ENCODE measurements around the gene TMEM170B. TPM values are rescaled to one million over a fixed set of nuclear protein-coding genes. Genes with fewer than 3 reads are reported as not detected.

TMEM170B gene
- total RNA-seq, result 1 to 10 TPM; 1.6 to 2.5 TPM
- long read RNA-seq, full-length matches to known transcripts, result 4 of 4 reads
- long read RNA-seq, partial matches to known transcripts, result 0 of 4 reads
- long read RNA-seq, other reads (novel, unspliced or antisense), result 0 of 4 reads

- ATAC-seq, result peak; percentile 94
- intact Hi-C loops (cut with DNase I, micrococcal nuclease), result no loop called here
- peak; percentile 93 for DNase-seq
Measured at GRCh38 chr6:11537229-11538051, at the start of gene TMEM170B. Gene TMEM170B (plus strand): TSS chr6:11537749. CDS start chr6:11538278, 529 bp downstream.

GRCh38 chr6:11490996-11491395, 46.6 kb upstream of the TMEM170B start:
- DNase-seq, result no peak
- intact Hi-C loops (cut with DNase I, micrococcal nuclease), result loop anchor here in 1 of 2 donors (10.0 kb wide), 1 partner anchor 84 kb away; no protein-coding TSS in a partner anchor
- no peak for ATAC-seq

- DNase-seq, result no peak
- no peak for ATAC-seq
- intact Hi-C loops (cut with DNase I, micrococcal nuclease), result loop anchor here in 1 of 2 donors (10.0 kb wide), 1 partner anchor 83 kb away; no protein-coding TSS in a partner anchor
Measured at GRCh38 chr6:11491596-11492463, 45.7 kb upstream of the TMEM170B start.

- ATAC-seq (no peak), DNase-seq (no peak)
- intact Hi-C loops (cut with DNase I, micrococcal nuclease), result loop anchor here in 1 of 2 donors (10.0 kb wide), 1 partner anchor 82 kb away; no protein-coding TSS in a partner anchor
Measured at GRCh38 chr6:11492464-11493290, 44.9 kb upstream of the TMEM170B start.

GRCh38 chr6:11493974-11494373, 43.6 kb upstream of the TMEM170B start:
- ATAC-seq, result no peak
- DNase-seq, result no peak
- intact Hi-C loops (cut with DNase I, micrococcal nuclease), result loop anchor here in 1 of 2 donors (10.0 kb wide), 1 partner anchor 81 kb away; no protein-coding TSS in a partner anchor

GRCh38 chr6:11494786-11495564, 42.6 kb upstream of the TMEM170B start:
- ATAC-seq, result no peak
- DNase-seq, result no peak
- intact Hi-C loops (cut with DNase I, micrococcal nuclease), result loop anchor here (5.0 to 10.0 kb wide), 2 partner anchors 80 to 348 kb away; no protein-coding TSS in a partner anchor

GRCh38 chr6:11495565-11496145, 41.9 kb upstream of the TMEM170B start:
- no peak for ATAC-seq
- no peak for DNase-seq
- intact Hi-C loops (cut with DNase I, micrococcal nuclease), result loop anchor here (1.0 to 10.0 kb wide), 4 partner anchors 79 to 351 kb away; no protein-coding TSS in a partner anchor

- peak; percentile 42 to 51 for DNase-seq
- intact Hi-C loops (cut with DNase I, micrococcal nuclease), result loop anchor here (1.0 to 10.0 kb wide), 4 partner anchors 78 to 352 kb away; no protein-coding TSS in a partner anchor
- peak; percentile 92 for ATAC-seq
Measured at GRCh38 chr6:11496152-11497060, 41.1 kb upstream of the TMEM170B start.

- DNase-seq, result no peak
- intact Hi-C loops (cut with DNase I, micrococcal nuclease), result loop anchor here (2.0 to 10.0 kb wide), 3 partner anchors 78 to 352 kb away; no protein-coding TSS in a partner anchor
- ATAC-seq, result no peak
Measured at GRCh38 chr6:11497107-11497506, 40.4 kb upstream of the TMEM170B start.

GRCh38 chr6:11497881-11498280, 39.7 kb upstream of the TMEM170B start:
- peak; percentile 66 for ATAC-seq
- peak in 1 of 2 donors; percentile 36 for DNase-seq
- intact Hi-C loops (cut with DNase I, micrococcal nuclease), result loop anchor here (2.0 to 10.0 kb wide), 3 partner anchors 77 to 353 kb away; no protein-coding TSS in a partner anchor

- intact Hi-C loops (cut with DNase I, micrococcal nuclease), result loop anchor here in 1 of 2 donors (10.0 kb wide), 1 partner anchor 55 kb away; no protein-coding TSS in a partner anchor
- DNase-seq (no peak), ATAC-seq (no peak)
Measured at GRCh38 chr6:11500008-11500407, 37.5 kb upstream of the TMEM170B start.

GRCh38 chr6:11509471-11509870, 28.1 kb upstream of the TMEM170B start:
- DNase-seq (no peak), ATAC-seq (no peak)
- intact Hi-C loops (cut with DNase I, micrococcal nuclease), result loop anchor here in 1 of 2 donors (10.0 kb wide), 1 partner anchor 45 kb away; no protein-coding TSS in a partner anchor

GRCh38 chr6:11514672-11515071, 22.9 kb upstream of the TMEM170B start:
- no peak for ATAC-seq
- DNase-seq, result no peak
- intact Hi-C loops (cut with DNase I, micrococcal nuclease), result no loop called here

- ATAC-seq (no peak), DNase-seq (no peak)
- intact Hi-C loops (cut with DNase I, micrococcal nuclease), result no loop called here
Measured at GRCh38 chr6:11515763-11516162, 21.8 kb upstream of the TMEM170B start.

- intact Hi-C loops (cut with DNase I, micrococcal nuclease), result no loop called here
- ATAC-seq (no peak), DNase-seq (no peak)
Measured at GRCh38 chr6:11522812-11523605, 14.5 kb upstream of the TMEM170B start.

Measured in left colon (tissue), 2 donors.